ENCODE data around the gene C16orf87.

The C16orf87 gene

DNA sequence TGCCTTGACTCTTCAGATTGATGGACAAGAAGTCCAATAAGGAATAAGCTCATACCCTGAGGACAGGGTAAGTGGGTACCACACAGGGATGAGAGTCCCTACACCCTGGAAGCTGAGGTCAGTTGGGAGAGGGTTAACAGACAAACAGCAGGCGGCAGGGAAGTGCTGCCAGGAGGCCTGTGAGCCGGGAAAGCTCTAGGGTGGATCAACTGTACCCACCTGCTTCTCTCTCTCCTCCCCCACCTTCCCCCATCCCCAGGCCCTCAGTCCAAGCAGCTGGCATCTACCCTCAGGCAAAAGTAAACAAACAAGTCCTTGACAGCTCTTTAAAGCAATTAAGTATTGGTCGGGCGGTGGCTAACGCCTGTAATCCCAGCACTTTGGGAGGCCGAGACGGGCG, 62.2 kb downstream of the C16orf87 start:
- Histone ChIP-seq H3K79me2 (ENCODE audit: insufficient read depth, low read length) (no peaks in the 10 kb centered on the region), H3K4me1 (ENCODE audit: insufficient read depth, low read length) (no peaks in the 10 kb centered on the region), H3K9ac (ENCODE audit: low read depth, low read length) (no peak overlapping the region), H3K27ac (ENCODE audit: low read length) (no peak overlapping the region), H3K9me3 (ENCODE audit: insufficient read depth, low read length, severe bottlenecking) (no peaks in the 10 kb centered on the region), H3K4me2 (ENCODE audit: insufficient read depth, low read length) (no peak overlapping the region), H3K27me3 (ENCODE audit: insufficient read depth, low read length, poor library complexity) (no peaks in the 10 kb centered on the region), H3K36me3 (ENCODE audit: insufficient read depth, low read length) (no peaks in the 10 kb centered on the region), H4K20me1 (ENCODE audit: insufficient read depth, low read length) (no peaks in the 10 kb centered on the region), H2AFZ (ENCODE audit: low read depth, low read length) (no peak overlapping the region), H3K4me3 (ENCODE audit: low read depth in 1 of 2, low read length in 2 of 2) (no peak overlapping the region)
- ATAC-seq (ENCODE audit: insufficient read depth, low read depth) (no peak), DNase-seq (no peak)
- TF ChIP-seq EZH2 (IDR thresholded peaks at IDR 0.05; ENCODE audit: borderline replicate concordance, low read depth, low read length, severe bottlenecking), result no peak
- TF ChIP-seq, protein P1, sequence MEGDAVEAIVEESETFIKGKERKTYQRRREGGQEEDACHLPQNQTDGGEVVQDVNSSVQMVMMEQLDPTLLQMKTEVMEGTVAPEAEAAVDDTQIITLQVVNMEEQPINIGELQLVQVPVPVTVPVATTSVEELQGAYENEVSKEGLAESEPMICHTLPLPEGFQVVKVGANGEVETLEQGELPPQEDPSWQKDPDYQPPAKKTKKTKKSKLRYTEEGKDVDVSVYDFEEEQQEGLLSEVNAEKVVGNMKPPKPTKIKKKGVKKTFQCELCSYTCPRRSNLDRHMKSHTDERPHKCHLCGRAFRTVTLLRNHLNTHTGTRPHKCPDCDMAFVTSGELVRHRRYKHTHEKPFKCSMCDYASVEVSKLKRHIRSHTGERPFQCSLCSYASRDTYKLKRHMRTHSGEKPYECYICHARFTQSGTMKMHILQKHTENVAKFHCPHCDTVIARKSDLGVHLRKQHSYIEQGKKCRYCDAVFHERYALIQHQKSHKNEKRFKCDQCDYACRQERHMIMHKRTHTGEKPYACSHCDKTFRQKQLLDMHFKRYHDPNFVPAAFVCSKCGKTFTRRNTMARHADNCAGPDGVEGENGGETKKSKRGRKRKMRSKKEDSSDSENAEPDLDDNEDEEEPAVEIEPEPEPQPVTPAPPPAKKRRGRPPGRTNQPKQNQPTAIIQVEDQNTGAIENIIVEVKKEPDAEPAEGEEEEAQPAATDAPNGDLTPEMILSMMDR (IDR thresholded peaks at IDR 0.05; ENCODE audit: borderline replicate concordance, extremely low read depth, low read length, poor library complexity, severe bottlenecking), result no peak

DNA sequence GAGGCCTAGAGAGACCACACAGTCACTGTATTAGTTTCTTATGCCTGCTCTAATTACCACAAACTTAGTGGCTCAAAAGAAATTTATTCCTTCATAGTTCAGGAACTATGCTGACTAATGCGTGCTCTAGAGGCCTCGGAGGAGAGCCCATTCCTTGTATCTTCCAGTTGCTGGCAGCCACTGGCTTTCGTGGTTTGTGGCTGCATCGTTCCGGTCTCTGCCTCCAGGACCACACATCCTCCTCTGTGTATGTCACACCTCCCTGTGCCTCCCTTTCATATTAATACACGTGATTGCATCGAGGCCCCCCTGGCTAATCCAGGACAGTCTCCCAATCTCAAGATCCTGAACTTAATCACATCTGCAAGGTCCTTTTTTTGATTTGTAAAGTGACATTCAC, 65.9 kb downstream of the C16orf87 start:
- Histone ChIP-seq H2AFZ (ENCODE audit: low read depth, low read length) (no peak overlapping the region), H3K36me3 (ENCODE audit: insufficient read depth, low read length) (no peaks in the 10 kb centered on the region), H3K4me1 (ENCODE audit: insufficient read depth, low read length) (no peaks in the 10 kb centered on the region), H4K20me1 (ENCODE audit: insufficient read depth, low read length) (no peaks in the 10 kb centered on the region), H3K9ac (ENCODE audit: low read depth, low read length) (no peak overlapping the region), H3K4me2 (ENCODE audit: insufficient read depth, low read length) (no peak overlapping the region), H3K27ac (ENCODE audit: low read length) (no peak overlapping the region), H3K4me3 (ENCODE audit: low read depth in 1 of 2, low read length in 2 of 2) (no peak overlapping the region), H3K79me2 (ENCODE audit: insufficient read depth, low read length) (no peaks in the 10 kb centered on the region), H3K9me3 (ENCODE audit: insufficient read depth, low read length, severe bottlenecking) (no peaks in the 10 kb centered on the region), H3K27me3 (ENCODE audit: insufficient read depth, low read length, poor library complexity) (no peaks in the 10 kb centered on the region)
- DNase-seq (no peak), ATAC-seq (ENCODE audit: insufficient read depth, low read depth) (no peak)
- TF ChIP-seq, protein P1 (IDR thresholded peaks at IDR 0.05; ENCODE audit: borderline replicate concordance, extremely low read depth, low read length, poor library complexity, severe bottlenecking), result no peak
- no peak for TF ChIP-seq EZH2 (IDR thresholded peaks at IDR 0.05; ENCODE audit: borderline replicate concordance, low read depth, low read length, severe bottlenecking)

- no peak for DNase-seq
- Histone ChIP-seq H4K20me1 (ENCODE audit: insufficient read depth, low read length) (no peaks in the 10 kb centered on the region), H3K27ac (ENCODE audit: low read length) (no peak overlapping the region)
These were observed 67.8 kb downstream of the C16orf87 start for GRCh38 chr16:46763147-46763546.

More at GRCh38 chr16:46763147-46763546, 67.8 kb downstream of the C16orf87 start:
- Histone ChIP-seq H3K4me1 (ENCODE audit: insufficient read depth, low read length) (no peaks in the 10 kb centered on the region), H3K4me3 (ENCODE audit: low read depth in 1 of 2, low read length in 2 of 2) (no peak overlapping the region), H2AFZ (ENCODE audit: low read depth, low read length) (no peak overlapping the region), H3K27me3 (ENCODE audit: insufficient read depth, low read length, poor library complexity) (no peaks in the 10 kb centered on the region), H3K9ac (ENCODE audit: low read depth, low read length) (no peak overlapping the region), H3K9me3 (ENCODE audit: insufficient read depth, low read length, severe bottlenecking) (no peaks in the 10 kb centered on the region), H3K36me3 (ENCODE audit: insufficient read depth, low read length) (no peaks in the 10 kb centered on the region), H3K79me2 (ENCODE audit: insufficient read depth, low read length) (no peaks in the 10 kb centered on the region), H3K4me2 (ENCODE audit: insufficient read depth, low read length) (no peak overlapping the region)
- no peak for ATAC-seq (ENCODE audit: insufficient read depth, low read depth)
- TF ChIP-seq, protein P1 (IDR thresholded peaks at IDR 0.05; ENCODE audit: borderline replicate concordance, extremely low read depth, low read length, poor library complexity, severe bottlenecking), result no peak
- TF ChIP-seq EZH2 (IDR thresholded peaks at IDR 0.05; ENCODE audit: borderline replicate concordance, low read depth, low read length, severe bottlenecking), result no peak

Measured in DND-41 (cell line).